ENCODE data around the gene PSMC3.

PSMC3 gene

GRCh38 chr11:47418454-47419259 lies 7.6 kb downstream of the PSMC3 start:
- POLR2A ChIA-PET = interaction anchor here (0.5 kb wide), 1 partner anchor 146 kb away, joined by 5 read pairs; no protein-coding TSS in a partner anchor
- CTCF ChIA-PET = interaction anchor here (1.6 kb wide), 1 partner anchor 11 kb away, joined by 3 read pairs; the partner anchor contains the start of gene SLC39A13
- no peak for TF ChIP-seq CTCF (IDR thresholded peaks at IDR 0.05; ENCODE audit: control extremely low read depth, extremely low read depth, low read depth, missing control alignments)
- no peak for DNase-seq (ENCODE audit: extremely low spot score)

- TF ChIP-seq CTCF (IDR thresholded peaks at IDR 0.05; ENCODE audit: control extremely low read depth, extremely low read depth, low read depth, missing control alignments) = no peak
- DNase-seq (ENCODE audit: extremely low spot score) = no peak
- POLR2A ChIA-PET = no interaction called here
- CTCF ChIA-PET = interaction anchor here (0.9 to 1.8 kb wide), 3 partner anchors 9 to 236 kb away, joined by 3 to 6 read pairs (median 4); partner anchors contain the start of genes PSMC3 and SLC39A13
These were observed 8.5 kb downstream of the PSMC3 start for GRCh38 chr11:47417712-47418111.

GRCh38 chr11:47415949-47416472 lies 10.2 kb downstream of the PSMC3 start:
- ChIA-PET POLR2A (interaction anchor here (0.5 to 1.2 kb wide), 3 partner anchors 36 to 167 kb away, joined by 3 read pairs; partner anchors contain the start of gene ACP2), CTCF (interaction anchor here (0.8 to 1.3 kb wide), 3 partner anchors 9 to 43 kb away, joined by 3 to 4 read pairs (median 3); no protein-coding TSS in a partner anchor)
- no peak for DNase-seq (ENCODE audit: extremely low spot score)
- TF ChIP-seq CTCF (IDR thresholded peaks at IDR 0.05; ENCODE audit: control extremely low read depth, extremely low read depth, low read depth, missing control alignments) = no peak

- no peak for DNase-seq (ENCODE audit: extremely low spot score)
- ChIA-PET POLR2A (interaction anchor here (0.5 to 1.2 kb wide), 2 partner anchors 36 to 166 kb away, joined by 3 read pairs; partner anchors contain the start of gene ACP2), CTCF (interaction anchor here (0.8 to 8.6 kb wide), 3 partner anchors 10 to 43 kb away, joined by 3 to 92 read pairs (median 4); no protein-coding TSS in a partner anchor)
- TF ChIP-seq CTCF (IDR thresholded peaks at IDR 0.05; ENCODE audit: control extremely low read depth, extremely low read depth, low read depth, missing control alignments) = no peak
These were observed 11.0 kb downstream of the PSMC3 start for GRCh38 chr11:47415091-47415854.

GRCh38 chr11:47414685-47415070 lies 11.6 kb downstream of the PSMC3 start:
- DNase-seq (ENCODE audit: extremely low spot score) = no peak
- CTCF ChIA-PET = interaction anchor here (0.8 to 8.6 kb wide), 3 partner anchors 15 to 42 kb away, joined by 3 to 92 read pairs (median 3); no protein-coding TSS in a partner anchor
- TF ChIP-seq CTCF (IDR thresholded peaks at IDR 0.05; ENCODE audit: control extremely low read depth, extremely low read depth, low read depth, missing control alignments) = no peak
- POLR2A ChIA-PET = no interaction called here
